NCI-H146 treated with DMSO at 0.1 percent for 48 hours (cell line): ENCODE results near the gene AP3D1.
"Not testable (repeated sequence)": the region's sequence is repeated elsewhere in the genome, so short reads cannot be mapped to it uniquely, and the experiment has no call there.

Experiments used
- DNase-seq: peaks from one replicate; lab custom pipeline; 2025; ENCODE audit not compliant: unreplicated experiment; lab: John Stamatoyannopoulos, UW

Gene AP3D1

DNA sequence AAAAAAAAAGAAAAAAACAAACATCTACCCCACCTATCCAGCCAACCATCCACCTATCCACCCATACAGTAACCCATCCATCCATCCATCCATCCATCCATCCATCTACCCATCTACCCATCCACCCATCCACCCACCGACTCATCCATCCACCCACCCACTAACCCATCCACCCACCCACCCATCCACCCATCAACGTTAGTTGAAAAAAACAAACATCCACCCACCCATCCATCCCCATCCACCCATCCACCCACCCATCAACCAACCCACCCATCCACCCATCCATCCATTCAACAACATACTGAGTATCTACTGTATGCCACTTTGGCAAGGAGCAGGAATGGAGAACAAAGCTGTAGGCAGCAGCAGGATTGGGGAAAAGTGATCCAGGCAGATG, 6.1 kb upstream of the AP3D1 start:
- no peak for DNase-seq

DNA sequence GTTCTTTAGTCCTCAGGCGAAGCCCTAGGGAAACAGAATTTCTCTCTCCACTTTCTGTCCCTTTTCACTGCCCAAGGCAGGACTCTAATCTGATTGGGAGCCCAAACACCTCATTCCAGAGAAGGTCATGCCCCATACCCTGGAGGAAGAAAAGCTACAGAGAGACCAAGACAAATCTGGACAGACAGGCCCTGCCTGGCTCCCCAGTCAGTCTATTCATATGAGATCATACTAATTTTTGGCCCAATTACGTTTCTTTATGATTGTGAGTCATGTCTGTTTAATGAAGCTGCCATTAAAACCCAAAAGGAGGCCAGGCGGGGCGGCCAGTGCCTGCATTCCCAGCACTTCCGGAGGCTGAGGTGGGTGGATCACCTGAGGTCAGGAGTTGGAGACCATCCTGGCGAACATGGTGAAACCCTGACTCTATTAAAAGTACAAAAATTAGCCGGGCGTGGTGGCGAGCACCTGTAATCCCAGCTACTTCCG, 3.3 kb upstream of the AP3D1 start:
- no peak for DNase-seq

GRCh38 chr19:2150794-2151338, 500 bp downstream of the AP3D1 start:
- DNase-seq = no peak

DNA sequence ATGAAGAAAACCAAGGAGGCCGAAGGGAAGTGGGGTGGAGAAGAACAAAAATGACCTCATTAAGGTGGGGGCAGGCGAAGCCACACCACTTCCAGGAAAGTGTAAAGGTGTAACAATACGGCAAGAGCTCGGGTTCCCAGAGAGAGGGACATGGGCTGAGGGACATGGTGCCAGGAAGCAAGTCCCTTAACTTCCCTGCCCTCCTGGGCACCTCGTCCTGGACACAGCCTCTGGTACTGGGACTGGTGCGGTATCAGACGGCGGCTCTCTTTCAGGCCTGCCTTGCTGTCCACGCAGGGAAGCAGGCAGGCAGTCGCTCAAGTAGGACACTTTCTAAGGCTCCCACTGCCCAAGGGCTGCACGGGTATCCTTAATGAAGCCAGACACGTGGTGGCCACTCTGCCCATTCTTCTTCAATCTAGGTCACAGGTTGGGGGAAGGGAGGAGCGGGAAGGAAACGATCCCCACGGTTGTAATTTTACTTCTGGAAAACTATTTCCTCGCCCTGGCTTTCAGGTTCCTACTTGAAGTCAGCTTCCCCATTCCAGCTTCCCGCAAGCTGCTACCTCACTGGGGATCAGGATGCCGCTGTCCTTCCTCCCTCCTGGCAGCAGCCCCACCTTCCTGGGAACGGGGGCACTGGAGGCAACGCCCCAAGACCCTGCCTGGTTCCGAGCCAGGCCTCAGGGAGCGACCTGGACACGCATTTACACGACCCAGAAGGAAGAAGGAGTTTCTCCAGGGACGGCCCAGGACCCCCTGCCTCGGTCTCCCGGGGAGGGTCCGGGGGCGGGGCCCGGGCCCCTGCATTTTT, 1.2 kb downstream of the AP3D1 start:
- DNase-seq = no peak

DNA sequence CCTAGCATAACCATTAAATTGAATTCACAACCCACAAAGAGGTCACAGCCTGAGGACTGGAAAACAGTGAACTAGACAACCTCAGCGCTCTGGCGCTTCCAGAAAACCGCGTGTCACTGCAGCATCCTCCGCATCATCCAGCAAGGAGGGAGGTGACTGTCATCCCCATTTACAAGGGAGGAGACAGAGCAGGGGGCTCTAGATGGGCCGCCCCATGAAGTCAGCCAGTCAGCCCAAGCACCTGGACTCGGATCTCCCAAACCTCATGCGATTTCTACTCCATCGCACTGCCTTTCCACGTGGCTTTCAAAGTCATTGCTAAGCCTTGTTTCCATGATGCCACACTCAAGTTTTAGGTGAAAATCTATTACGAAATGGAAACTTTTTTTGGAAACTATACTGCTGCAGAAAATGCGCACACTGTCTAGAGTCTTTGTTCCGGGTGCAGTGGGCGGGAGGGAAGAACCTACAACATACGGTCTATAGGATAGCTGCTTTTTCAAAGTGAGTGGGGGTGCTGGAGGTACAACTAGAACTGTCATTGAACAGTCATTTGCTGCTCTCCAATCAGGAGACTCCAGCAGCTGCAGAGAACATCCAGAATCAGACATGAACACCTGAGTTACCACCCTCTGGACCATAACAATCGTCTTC, 2.8 kb downstream of the AP3D1 start:
- no peak for DNase-seq

DNA sequence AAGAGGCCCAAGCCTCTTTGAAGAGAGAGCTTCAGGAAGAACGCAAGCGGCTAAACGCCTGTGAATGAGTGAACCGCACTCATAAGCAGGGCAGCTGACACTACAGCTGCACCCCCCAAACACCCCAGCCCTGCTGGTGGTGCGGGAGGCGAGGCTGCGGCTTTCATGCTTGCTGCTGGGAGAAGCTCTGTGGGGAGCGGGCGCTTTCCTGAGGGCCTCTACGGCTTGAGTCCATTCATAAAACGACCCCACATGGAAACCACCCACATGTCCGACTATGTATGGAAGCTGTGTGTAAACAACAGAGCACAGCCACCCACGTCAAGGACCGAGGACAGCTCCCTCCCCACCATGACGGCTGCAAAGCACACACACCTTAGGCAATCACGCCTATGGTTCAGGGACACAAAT, 5.5 kb downstream of the AP3D1 start:
- no peak for DNase-seq

GRCh38 chr19:2144190-2144589, 7.2 kb downstream of the AP3D1 start:
- no peak for DNase-seq

- DNase-seq = no peak
These were observed 9.1 kb downstream of the AP3D1 start for GRCh38 chr19:2142173-2142829.

GRCh38 chr19:2140138-2140569, 11.2 kb downstream of the AP3D1 start:
- no peak for DNase-seq

- DNase-seq = no peak
These were observed 11.8 kb downstream of the AP3D1 start for GRCh38 chr19:2139385-2140137.

- no peak for DNase-seq
These were observed 13.2 kb downstream of the AP3D1 start for GRCh38 chr19:2138061-2138728.

GRCh38 chr19:2136796-2137195, 14.6 kb downstream of the AP3D1 start:
- no peak for DNase-seq

- DNase-seq = no peak
These were observed 15.6 kb downstream of the AP3D1 start for GRCh38 chr19:2135474-2136402.

- DNase-seq = no peak
These were observed 18.5 kb downstream of the AP3D1 start for GRCh38 chr19:2132731-2133490.

DNA sequence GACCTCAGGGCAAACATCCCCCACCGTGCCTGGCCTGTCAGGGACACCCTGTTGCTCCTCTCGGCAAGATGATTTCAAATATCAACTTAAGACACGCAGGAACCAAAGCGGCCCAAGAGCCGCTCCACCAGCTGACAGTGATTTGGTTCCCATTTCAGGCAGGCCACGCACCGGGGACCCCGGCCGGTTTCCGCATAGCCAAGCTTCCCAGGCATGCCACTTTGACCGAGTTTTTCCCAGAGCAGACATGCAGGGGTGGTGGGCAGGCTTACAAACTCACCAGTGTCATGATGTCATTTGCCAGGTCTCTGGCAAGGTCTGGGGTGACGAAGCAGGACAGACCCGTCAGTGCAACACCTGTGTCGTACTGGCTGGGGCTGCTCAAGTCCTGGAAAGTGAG, 19.2 kb downstream of the AP3D1 start:
- no peak for DNase-seq

GRCh38 chr19:2131012-2131975, 20.1 kb downstream of the AP3D1 start:
- DNase-seq = not testable (repeated sequence)
